Keratinocyte (primary cell): ENCODE measurements around the gene SURF2.
"Not testable (repeated sequence)": the region's sequence is repeated elsewhere in the genome, so short reads cannot be mapped to it uniquely, and the experiment has no call there.

Experiments
- EZH2 ChIP-seq: IDR thresholded peaks from one replicate; pipeline ENCODE4 v1.6.1; 2012; ENCODE audit warnings: inconsistent platforms, mild to moderate bottlenecking, low read length, moderate library complexity
- TF ChIP-seq, protein P1 (sequence below), 3 experiments: IDR thresholded peaks in 1 of 3; conservative IDR thresholded peaks in 1 of 3; optimal IDR thresholded peaks in 1 of 3; 2 replicates in 2 of 3; 3 replicates in 1 of 3; pipeline versions ENCODE3 to v1.5.1; 2011; ENCODE audit warnings: low read length in 3 of 3, mild to moderate bottlenecking in 3 of 3, moderate library complexity in 2 of 3, control low read depth in 1 of 3, inconsistent platforms in 1 of 3; ENCODE audit not compliant: insufficient read depth in 2 of 3; ENCODE audit errors: extremely low read depth in 1 of 3

DNA sequence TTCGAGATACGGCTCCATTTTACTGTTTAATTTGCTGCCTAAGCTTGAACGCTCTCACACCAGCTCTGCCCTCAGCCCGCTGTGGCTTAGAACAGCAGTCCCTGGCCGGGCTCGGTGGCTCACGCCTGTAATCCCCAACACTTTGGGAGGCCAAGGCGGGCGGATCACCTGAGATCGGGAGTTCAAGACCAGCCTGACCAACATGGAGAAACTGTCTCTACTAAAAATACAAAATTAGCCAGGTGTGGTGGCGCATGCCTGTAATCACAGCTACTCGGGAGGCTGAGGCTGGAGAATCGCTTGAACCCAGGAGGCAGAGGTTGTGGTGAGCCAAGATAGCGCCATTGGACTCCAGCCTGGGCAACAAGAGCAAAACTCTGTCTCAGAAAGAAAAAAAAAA lies 20.9 kb downstream of the SURF2 start:
- TF ChIP-seq, protein P1, sequence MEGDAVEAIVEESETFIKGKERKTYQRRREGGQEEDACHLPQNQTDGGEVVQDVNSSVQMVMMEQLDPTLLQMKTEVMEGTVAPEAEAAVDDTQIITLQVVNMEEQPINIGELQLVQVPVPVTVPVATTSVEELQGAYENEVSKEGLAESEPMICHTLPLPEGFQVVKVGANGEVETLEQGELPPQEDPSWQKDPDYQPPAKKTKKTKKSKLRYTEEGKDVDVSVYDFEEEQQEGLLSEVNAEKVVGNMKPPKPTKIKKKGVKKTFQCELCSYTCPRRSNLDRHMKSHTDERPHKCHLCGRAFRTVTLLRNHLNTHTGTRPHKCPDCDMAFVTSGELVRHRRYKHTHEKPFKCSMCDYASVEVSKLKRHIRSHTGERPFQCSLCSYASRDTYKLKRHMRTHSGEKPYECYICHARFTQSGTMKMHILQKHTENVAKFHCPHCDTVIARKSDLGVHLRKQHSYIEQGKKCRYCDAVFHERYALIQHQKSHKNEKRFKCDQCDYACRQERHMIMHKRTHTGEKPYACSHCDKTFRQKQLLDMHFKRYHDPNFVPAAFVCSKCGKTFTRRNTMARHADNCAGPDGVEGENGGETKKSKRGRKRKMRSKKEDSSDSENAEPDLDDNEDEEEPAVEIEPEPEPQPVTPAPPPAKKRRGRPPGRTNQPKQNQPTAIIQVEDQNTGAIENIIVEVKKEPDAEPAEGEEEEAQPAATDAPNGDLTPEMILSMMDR (optimal IDR thresholded peaks at IDR 0.05 in 1 of 3, IDR thresholded peaks at IDR 0.05 in 1 of 3, conservative IDR thresholded peaks at IDR 0.05 in 1 of 3; ENCODE audit: extremely low read depth in 1 of 3, insufficient read depth in 2 of 3, low read length in 3 of 3), result not testable (repeated sequence)
- not testable (repeated sequence) for TF ChIP-seq EZH2
